Vagina (tissue), 2 donors: Measurements from ENCODE around the gene CUX1.

ENCODE experiments used
- CTCF ChIP-seq, 3 experiments: fragments of 450-650 bp in 2 of 3; fragments of 200-600 bp in 1 of 3; sonication (generic) in 1 of 3; IDR thresholded peaks; one replicate each; pipeline ENCODE4 v1.5.1; 2017 to 2019; ENCODE audit warnings: antibody characterized with exemption in 3 of 3, mild to moderate bottlenecking in 2 of 3, moderate library complexity in 2 of 3
- POLR2AphosphoS5 ChIP-seq, 2 donors: sonication (generic); formaldehyde crosslinking; IDR thresholded peaks; one replicate each; pipeline ENCODE4 v1.9.0; 2017; ENCODE audit warnings: antibody characterized with exemption in 2 of 2, mild to moderate bottlenecking in 2 of 2, low read depth in 1 of 2; ENCODE audit not compliant: insufficient read depth in 1 of 2

- TF ChIP-seq CTCF (IDR thresholded peaks at IDR 0.05): no peak
- no peak for TF ChIP-seq POLR2AphosphoS5 (IDR thresholded peaks at IDR 0.05; ENCODE audit: insufficient read depth in 1 of 2, low read depth in 1 of 2)
Observed at GRCh38 chr7:101968720-101969466, 151.5 kb downstream of the CUX1 start.
